PFSK-1 (cell line): ENCODE measurements around the gene HS6ST3.

ENCODE experiments used
- FOXP2 ChIP-seq: optimal IDR thresholded peaks from 2 replicates; pipeline ENCODE3; 2011; ENCODE audit warnings: borderline replicate concordance, control low read depth, inconsistent platforms; ENCODE audit not compliant: insufficient read depth; ENCODE audit errors: extremely low read length, extremely low read depth
- POLR2AphosphoS5 ChIP-seq: IDR thresholded peaks from 2 replicates; pipeline ENCODE4 v1.6.1; 2012; ENCODE audit warnings: low read depth, mild to moderate bottlenecking, control low read depth, low read length, moderate library complexity
- REST ChIP-seq, 2 experiments: IDR thresholded peaks; 2 replicates each; pipeline versions ENCODE4 v1.6.1 to v1.8.0; 2011 to 2012; ENCODE audit warnings: low read depth in 2 of 2, low read length in 2 of 2, control low read depth in 1 of 2, inconsistent platforms in 1 of 2, mild to moderate bottlenecking in 1 of 2, moderate library complexity in 1 of 2; ENCODE audit not compliant: insufficient read depth in 1 of 2
- SIN3A ChIP-seq: IDR thresholded peaks from 2 replicates; pipeline ENCODE4 v1.6.1; 2012; ENCODE audit warnings: mild to moderate bottlenecking, low read length, moderate library complexity, borderline replicate concordance; ENCODE audit not compliant: insufficient read depth
- TAF1 ChIP-seq: IDR thresholded peaks from 2 replicates; pipeline ENCODE4 v1.6.1; 2012; ENCODE audit warnings: low read length, control low read depth, borderline replicate concordance; ENCODE audit not compliant: insufficient read depth

Gene HS6ST3

DNA sequence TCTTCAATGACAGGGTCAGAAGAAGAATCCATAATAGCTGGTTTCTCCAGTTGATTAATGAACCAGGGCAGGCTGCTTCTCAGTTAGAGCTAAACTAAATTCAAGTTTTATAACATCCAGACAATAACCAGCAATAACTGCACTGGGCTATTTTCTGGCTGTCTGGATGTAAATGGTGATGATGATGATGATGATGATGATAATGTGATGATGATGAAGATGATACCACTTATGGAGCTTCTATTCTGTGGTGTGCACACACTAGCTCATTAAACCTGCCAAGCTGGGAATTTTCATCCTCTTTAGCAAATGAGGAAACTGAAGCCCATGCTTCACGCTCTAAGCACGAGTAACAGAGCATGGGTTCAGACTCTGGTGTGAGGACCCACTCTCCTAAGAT is 772.2 kb downstream of the HS6ST3 start:
- TF ChIP-seq FOXP2 (no peak), POLR2AphosphoS5 (no peak), TAF1 (no peak), REST (IDR thresholded peaks at IDR 0.05; ENCODE audit: insufficient read depth in 1 of 2, low read depth in 2 of 2, low read length in 2 of 2) (no peak), SIN3A (no peak)

- TF ChIP-seq REST (IDR thresholded peaks at IDR 0.05; ENCODE audit: insufficient read depth in 1 of 2, low read depth in 2 of 2, low read length in 2 of 2) (no peak), TAF1 (no peak), FOXP2 (no peak), POLR2AphosphoS5 (no peak), SIN3A (no peak)
Observed at GRCh38 chr13:96862999-96863398, 773.1 kb downstream of the HS6ST3 start.

- TF ChIP-seq FOXP2 (no peak), TAF1 (no peak)
Observed at GRCh38 chr13:96871469-96871868, 781.6 kb downstream of the HS6ST3 start.

- TF ChIP-seq FOXP2 = no peak
- TF ChIP-seq SIN3A = no peak
- no peak for TF ChIP-seq TAF1
- no peak for TF ChIP-seq POLR2AphosphoS5
- no peak for TF ChIP-seq REST (IDR thresholded peaks at IDR 0.05; ENCODE audit: insufficient read depth in 1 of 2, low read depth in 2 of 2, low read length in 2 of 2)
Observed at GRCh38 chr13:96880419-96880818, 790.5 kb downstream of the HS6ST3 start.
